HG02798 (cell line): ENCODE data around the gene GPC5.

Experiments used
- ATAC-seq: cut with Tn5 transposase; IDR thresholded peaks from one replicate; pipeline ENCODE4 v1.9.1; 2021; ENCODE audit warnings: mild to moderate bottlenecking; ENCODE audit not compliant: unreplicated experiment, poor library complexity

GPC5 gene

GRCh38 chr13:92553470-92554114, 1155.2 kb downstream of the GPC5 start:
- ATAC-seq = no peak

GRCh38 chr13:92560883-92561282, 1162.5 kb downstream of the GPC5 start:
- ATAC-seq = no peak

GRCh38 chr13:92564942-92565341, 1166.5 kb downstream of the GPC5 start:
- ATAC-seq = no peak

GRCh38 chr13:92566767-92567166, 1168.3 kb downstream of the GPC5 start:
- no peak for ATAC-seq

GRCh38 chr13:92572190-92572589, 1173.8 kb downstream of the GPC5 start:
- ATAC-seq = no peak

GRCh38 chr13:92573467-92574057, 1175.1 kb downstream of the GPC5 start:
- ATAC-seq = no peak

- ATAC-seq = no peak
These were observed 1176.1 kb downstream of the GPC5 start for GRCh38 chr13:92574499-92574898.

GRCh38 chr13:92575777-92576176, 1177.4 kb downstream of the GPC5 start:
- ATAC-seq = no peak

- no peak for ATAC-seq
These were observed 1179.9 kb downstream of the GPC5 start for GRCh38 chr13:92578358-92578757.

- no peak for ATAC-seq
These were observed 1191.5 kb downstream of the GPC5 start for GRCh38 chr13:92589955-92590354.

- ATAC-seq = no peak
These were observed 1192.1 kb downstream of the GPC5 start for GRCh38 chr13:92590503-92590908.

GRCh38 chr13:92591117-92591516, 1192.7 kb downstream of the GPC5 start:
- no peak for ATAC-seq

- ATAC-seq = no peak
These were observed 1194.3 kb downstream of the GPC5 start for GRCh38 chr13:92592757-92593156.

- ATAC-seq = no peak
These were observed 1204.1 kb downstream of the GPC5 start for GRCh38 chr13:92602560-92602959.

GRCh38 chr13:92609376-92609775, 1211.0 kb downstream of the GPC5 start:
- ATAC-seq = no peak

GRCh38 chr13:92612892-92613291, 1214.5 kb downstream of the GPC5 start:
- no peak for ATAC-seq

- ATAC-seq = no peak
These were observed 1215.5 kb downstream of the GPC5 start for GRCh38 chr13:92613921-92614320.

- no peak for ATAC-seq
These were observed 1223.6 kb downstream of the GPC5 start for GRCh38 chr13:92621985-92622384.

- ATAC-seq = no peak
These were observed 1224.5 kb downstream of the GPC5 start for GRCh38 chr13:92622905-92623304.

GRCh38 chr13:92626274-92626673, 1227.9 kb downstream of the GPC5 start:
- no peak for ATAC-seq

GRCh38 chr13:92640936-92641335, 1242.5 kb downstream of the GPC5 start:
- no peak for ATAC-seq

- ATAC-seq = no peak
These were observed 1250.9 kb downstream of the GPC5 start for GRCh38 chr13:92649140-92649813.
